Thyroid gland (tissue), 4 donors: Measurements from ENCODE around the gene GSG1L. TPM values are rescaled to one million over a fixed set of nuclear protein-coding genes. Genes with fewer than 3 reads are reported as not detected.
A peak's percentile ranks its signal among the peaks of the same experiment; 100 is the strongest.
"Not testable (repeated sequence)": the region's sequence is repeated elsewhere in the genome, so short reads cannot be mapped to it uniquely, and the experiment has no call there.

Experiments used
- DNase-seq, 2 donors: peaks; one replicate each; pipeline ENCODE4 v3.0.0-alpha.2; 2019
- H3K27ac ChIP-seq, 3 donors: fragments of 200-600 bp; sonication (generic); 1 replicate in 2 of 3; 2 replicates in 1 of 3; pipeline ENCODE4 v1.5.1; 2016 to 2019; ENCODE audit warnings: mild to moderate bottlenecking in 1 of 3, moderate library complexity in 1 of 3
- H3K27me3 ChIP-seq: fragments of 200-600 bp; sonication (generic); one replicate; pipeline ENCODE4 v1.5.1; 2019
- H3K36me3 ChIP-seq, 2 donors: fragments of 200-600 bp; sonication (generic); one replicate each; pipeline ENCODE4 v1.5.1; 2016 to 2019
- H3K4me1 ChIP-seq, 2 donors: fragments of 200-600 bp; sonication (generic); one replicate each; pipeline ENCODE4 v1.5.1; 2017 to 2019
- H3K4me3 ChIP-seq, 3 donors: fragments of 200-600 bp; sonication (generic); replicated peaks in 1 of 3; 1 replicate in 2 of 3; 2 replicates in 1 of 3; pipeline ENCODE4 v1.5.1; 2016; ENCODE audit warnings: mild to moderate bottlenecking in 1 of 3
- H3K9me3 ChIP-seq: fragments of 200-600 bp; sonication (generic); one replicate; pipeline ENCODE4 v1.5.1; 2017
- CTCF ChIP-seq, 6 experiments: fragments of 200-600 bp in 3 of 6; fragments of 450-650 bp in 3 of 6; sonication (generic) in 3 of 6; IDR thresholded peaks; one replicate each; pipeline ENCODE4 v1.5.1; 2016 to 2019; ENCODE audit warnings: antibody characterized with exemption in 6 of 6, mild to moderate bottlenecking in 2 of 6, inconsistent platforms in 1 of 6, moderate library complexity in 1 of 6
- POLR2A ChIP-seq, 2 donors: fragments of 450-650 bp; IDR thresholded peaks; one replicate each; pipeline ENCODE4 v1.6.1; 2017; ENCODE audit warnings: antibody characterized with exemption in 2 of 2, mild to moderate bottlenecking in 2 of 2, moderate library complexity in 1 of 2
- WGBS, 2 donors: methylation state at CpG; one replicate each; pipeline ENCODE4 v1.1.5; 2017; 5-methylcytosine and 5-hydroxymethylcytosine counted together
- intact Hi-C: fragments of 100-400 bp; cut with DNase I; formaldehyde crosslinking; loops from one replicate; pipeline ENCODE4 v1.15.1; 2023
- total RNA-seq, 4 donors: library from RNA; depleted of rRNA; stranded (reverse); fragments of >200 nt; gene quantifications; one replicate each; pipeline ENCODE4 v1.2.3, GENCODE V29; 2016

Gene GSG1L
- total RNA-seq, 4 donors from 2014 or later: not detected

- 45 to 58% methylated on average over 7 to 8 of the region's 12 CpGs for WGBS, 2 donors
- intact Hi-C loops: no loop called here
- Histone ChIP-seq H3K36me3 (no peaks in the 10 kb centered on the region), H3K27me3 (no peaks in the 10 kb centered on the region), H3K9me3 (no peaks in the 10 kb centered on the region), H3K4me1 (no peaks in the 10 kb centered on the region), H3K27ac (no peak overlapping the region), H3K4me3 (no peak overlapping the region)
- TF ChIP-seq CTCF (IDR thresholded peaks at IDR 0.05) (no peak), POLR2A (IDR thresholded peaks at IDR 0.05) (no peak)
- DNase-seq: no peak
Measured at GRCh38 chr16:27890866-27891265, 172.6 kb downstream of the GSG1L start.

- no peak for DNase-seq
- Histone ChIP-seq H3K4me3 (no peak overlapping the region), H3K36me3 (no peaks in the 10 kb centered on the region), H3K4me1 (no peaks in the 10 kb centered on the region), H3K9me3 (no peaks in the 10 kb centered on the region), H3K27ac (no peak overlapping the region), H3K27me3 (no peaks in the 10 kb centered on the region)
- intact Hi-C loops: no loop called here
- WGBS, 2 donors: 69 to 88% methylated on average over 6 of the region's 6 CpGs
- TF ChIP-seq POLR2A (IDR thresholded peaks at IDR 0.05) (no peak), CTCF (IDR thresholded peaks at IDR 0.05) (no peak)
Measured at GRCh38 chr16:27890006-27890405, 173.5 kb downstream of the GSG1L start.

GRCh38 chr16:27883576-27883975, 179.9 kb downstream of the GSG1L start:
- Histone ChIP-seq H3K27me3 (no peaks in the 10 kb centered on the region), H3K27ac (no peak overlapping the region), H3K36me3 (no peaks in the 10 kb centered on the region), H3K4me3 (no peak overlapping the region), H3K4me1 (no peaks in the 10 kb centered on the region), H3K9me3 (no peaks in the 10 kb centered on the region)
- intact Hi-C loops: no loop called here
- 79 to 83% methylated on average over 4 to 5 of the region's 5 CpGs for WGBS, 2 donors
- no peak for DNase-seq
- TF ChIP-seq CTCF (IDR thresholded peaks at IDR 0.05) (no peak), POLR2A (IDR thresholded peaks at IDR 0.05) (no peak)

- WGBS, 2 donors: 55 to 73% methylated on average over 2 of the region's 2 CpGs
- Histone ChIP-seq H3K4me1 (no peaks in the 10 kb centered on the region), H3K4me3 (no peak overlapping the region), H3K9me3 (no peaks in the 10 kb centered on the region), H3K27ac (no peak overlapping the region), H3K27me3 (no peaks in the 10 kb centered on the region), H3K36me3 (no peaks in the 10 kb centered on the region)
- DNase-seq: no peak
- intact Hi-C loops: no loop called here
- TF ChIP-seq POLR2A (IDR thresholded peaks at IDR 0.05) (no peak), CTCF (IDR thresholded peaks at IDR 0.05) (no peak)
Measured at GRCh38 chr16:27880287-27880686, 183.2 kb downstream of the GSG1L start.

GRCh38 chr16:27879601-27880247, 183.8 kb downstream of the GSG1L start:
- 65 to 68% methylated on average over 3 of the region's 3 CpGs for WGBS, 2 donors
- intact Hi-C loops: no loop called here

GRCh38 chr16:27872627-27873026, 190.9 kb downstream of the GSG1L start:
- H3K27ac ChIP-seq, H3K9me3 ChIP-seq, H3K4me3 ChIP-seq, H3K27me3 ChIP-seq, DNase-seq, H3K36me3 ChIP-seq, intact Hi-C loops, H3K4me1 ChIP-seq: not testable (repeated sequence)
- WGBS, 2 donors: 92 to 95% methylated on average over 1 of the region's 1 CpG

More at GRCh38 chr16:27879601-27880247, 183.8 kb downstream of the GSG1L start:
- TF ChIP-seq CTCF (IDR thresholded peaks at IDR 0.05): no peak
- TF ChIP-seq POLR2A (IDR thresholded peaks at IDR 0.05): no peak
- no peak overlapping the region for H3K27ac ChIP-seq
- no peaks in the 10 kb centered on the region for H3K36me3 ChIP-seq
- H3K9me3 ChIP-seq: no peaks in the 10 kb centered on the region
- H3K4me3 ChIP-seq: no peak overlapping the region
- no peaks in the 10 kb centered on the region for H3K4me1 ChIP-seq
- no peaks in the 10 kb centered on the region for H3K27me3 ChIP-seq
- DNase-seq: peak; percentile 6 to 13
